Hepatocyte (in vitro differentiated cells): ENCODE data around the gene SLC35C1.

ENCODE experiments used
- EZH2 ChIP-seq: fragments of 200-600 bp; sonication (generic); IDR thresholded peaks from 2 replicates; pipeline ENCODE4 v1.6.1; 2016; ENCODE audit warnings: antibody characterized with exemption, mild to moderate bottlenecking, borderline replicate concordance
- EZH2phosphoT487 ChIP-seq: fragments of 200-600 bp; sonication (generic); IDR thresholded peaks from one replicate; pipeline ENCODE4 v1.6.1; 2018; ENCODE audit warnings: antibody characterized with exemption, mild to moderate bottlenecking, low read depth, moderate library complexity; ENCODE audit not compliant: unreplicated experiment, severe bottlenecking
- TF ChIP-seq, protein P1 (sequence below): fragments of 200-600 bp; sonication (generic); IDR thresholded peaks from 2 replicates; pipeline ENCODE4 v1.5.1; 2016; ENCODE audit warnings: antibody characterized with exemption, mild to moderate bottlenecking; ENCODE audit not compliant: poor library complexity

DNA sequence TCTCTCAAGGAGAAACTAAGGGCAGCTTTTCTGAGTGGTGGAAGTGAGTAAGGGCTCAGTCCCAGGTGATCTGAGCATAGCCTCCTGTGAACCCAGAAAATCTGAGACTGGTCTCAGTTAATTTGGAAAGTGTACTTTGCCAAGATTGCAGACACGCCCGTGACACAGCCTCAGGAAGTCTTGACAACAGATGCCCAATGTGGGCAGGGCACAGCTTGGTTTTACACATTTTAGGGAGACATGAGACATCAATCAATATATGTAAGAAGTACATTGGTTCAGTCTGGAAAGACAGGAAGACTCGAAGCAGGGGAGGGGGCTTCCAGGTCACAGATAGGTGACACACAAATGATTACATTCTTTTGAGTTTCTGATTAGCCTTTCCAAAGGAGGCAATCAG, 28.8 kb downstream of the SLC35C1 start:
- TF ChIP-seq EZH2phosphoT487: no peak
- TF ChIP-seq, protein P1, sequence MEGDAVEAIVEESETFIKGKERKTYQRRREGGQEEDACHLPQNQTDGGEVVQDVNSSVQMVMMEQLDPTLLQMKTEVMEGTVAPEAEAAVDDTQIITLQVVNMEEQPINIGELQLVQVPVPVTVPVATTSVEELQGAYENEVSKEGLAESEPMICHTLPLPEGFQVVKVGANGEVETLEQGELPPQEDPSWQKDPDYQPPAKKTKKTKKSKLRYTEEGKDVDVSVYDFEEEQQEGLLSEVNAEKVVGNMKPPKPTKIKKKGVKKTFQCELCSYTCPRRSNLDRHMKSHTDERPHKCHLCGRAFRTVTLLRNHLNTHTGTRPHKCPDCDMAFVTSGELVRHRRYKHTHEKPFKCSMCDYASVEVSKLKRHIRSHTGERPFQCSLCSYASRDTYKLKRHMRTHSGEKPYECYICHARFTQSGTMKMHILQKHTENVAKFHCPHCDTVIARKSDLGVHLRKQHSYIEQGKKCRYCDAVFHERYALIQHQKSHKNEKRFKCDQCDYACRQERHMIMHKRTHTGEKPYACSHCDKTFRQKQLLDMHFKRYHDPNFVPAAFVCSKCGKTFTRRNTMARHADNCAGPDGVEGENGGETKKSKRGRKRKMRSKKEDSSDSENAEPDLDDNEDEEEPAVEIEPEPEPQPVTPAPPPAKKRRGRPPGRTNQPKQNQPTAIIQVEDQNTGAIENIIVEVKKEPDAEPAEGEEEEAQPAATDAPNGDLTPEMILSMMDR: no peak
- TF ChIP-seq EZH2: no peak
